Caco-2 (cell line): Measurements from ENCODE around the gene INTS13. TPM values are rescaled to one million over a fixed set of nuclear protein-coding genes. Genes with fewer than 3 reads are reported as not detected.

Experiments
- BruUV-seq: library from RNA; stranded (reverse); fragments of 400-500 nt; replicated peaks from 2 replicates; lab custom pipeline; 2021; lab: Mats Ljungman, UMichigan
- CTCF ChIA-PET: fragments of 300-600 bp; sonication (Branson Sonifier 250); formaldehyde crosslinking; loops from one replicate; lab custom pipeline; 2022; ENCODE audit warnings: antibody characterized with exemption; lab: Charles Lee
- POLR2A ChIA-PET: fragments of 300-600 bp; sonication (Branson Sonifier 250); formaldehyde crosslinking; loops from one replicate; lab custom pipeline; 2022; ENCODE audit warnings: antibody characterized with exemption; lab: Charles Lee
- DNase-seq, 2 experiments: peaks; one replicate each; pipeline versions ENCODE4 v3.0.0 to v3.0.0-alpha.2; 2020 to 2022
- H3K27me3 ChIP-seq: replicated peaks from 2 replicates; pipeline ENCODE4 v1.6.0; 2011; ENCODE audit warnings: low read length; ENCODE audit not compliant: control insufficient read depth, insufficient read depth
- H3K36me3 ChIP-seq: 2 replicates; pipeline ENCODE4 v1.5.1; 2011; ENCODE audit warnings: low read length; ENCODE audit not compliant: control insufficient read depth, insufficient read depth
- H3K4me1 ChIP-seq: fragments of 250-450 bp; sonication (Bioruptor Pico); 2 replicates; pipeline ENCODE4 v1.5.1; 2020; ENCODE audit warnings: mild to moderate bottlenecking
- H3K4me3 ChIP-seq: 2 replicates; pipeline ENCODE4 v1.5.1; 2011; ENCODE audit warnings: low read depth, mild to moderate bottlenecking, control low read depth, low read length
- H3K9me3 ChIP-seq: fragments of 250-450 bp; sonication (Bioruptor Pico); 2 replicates; pipeline ENCODE4 v1.5.1; 2020; ENCODE audit warnings: mild to moderate bottlenecking, moderate library complexity
- H3K27ac Mint-ChIP-seq: one replicate; pipeline ENCODE4 v1.8.0; 2022; ENCODE audit warnings: mixed read lengths; ENCODE audit not compliant: unreplicated experiment
- H3K27me3 Mint-ChIP-seq: one replicate; pipeline ENCODE4 v1.8.0; 2022; ENCODE audit warnings: mixed read lengths; ENCODE audit not compliant: insufficient read depth, unreplicated experiment
- H3K36me3 Mint-ChIP-seq: one replicate; pipeline ENCODE4 v1.8.0; 2022; ENCODE audit warnings: mild to moderate bottlenecking, mixed read lengths; ENCODE audit not compliant: insufficient read depth, unreplicated experiment
- H3K4me1 Mint-ChIP-seq: one replicate; pipeline ENCODE4 v1.8.0; 2022; ENCODE audit warnings: low read depth, mixed read lengths; ENCODE audit not compliant: unreplicated experiment
- H3K4me3 Mint-ChIP-seq: one replicate; pipeline ENCODE4 v1.8.0; 2022; ENCODE audit warnings: mild to moderate bottlenecking, moderate library complexity, mixed read lengths; ENCODE audit not compliant: unreplicated experiment
- H3K9me3 Mint-ChIP-seq: one replicate; pipeline ENCODE4 v1.8.0; 2022; ENCODE audit warnings: mixed read lengths; ENCODE audit not compliant: unreplicated experiment
- CTCF ChIP-seq, 2 experiments: fragments of 200-600 bp in 1 of 2; IDR thresholded peaks; 1 replicate in 1 of 2; 2 replicates in 1 of 2; pipeline versions ENCODE4 v1.5.1 to v1.8.0; 2011 to 2022; ENCODE audit warnings: antibody characterized with exemption in 1 of 2, control low read depth in 1 of 2, inconsistent platforms in 1 of 2, low read depth in 1 of 2, low read length in 1 of 2, mild to moderate bottlenecking in 1 of 2, moderate library complexity in 1 of 2; ENCODE audit not compliant: insufficient read depth in 1 of 2, severe bottlenecking in 1 of 2, unreplicated experiment in 1 of 2
- intact Hi-C: fragments of 100-400 bp; cut with micrococcal nuclease; formaldehyde crosslinking; loops from one replicate; pipeline ENCODE4 v1.10.0; 2022; ENCODE audit not compliant: unreplicated experiment
- total RNA-seq: library from RNA; stranded (reverse); gene quantifications from 2 replicates; pipeline ENCODE4 v1.2.3, GENCODE V29; 2022

INTS13 gene
- total RNA-seq, 1 experiment from 2014 or later = 40.1 TPM

- ChIA-PET POLR2A (no interaction called here), CTCF (interaction anchor here (1.3 to 1.6 kb wide), 2 partner anchors 15 to 36 kb away, joined by 4 read pairs; partner anchors contain the start of gene ITPR2)
- H3K36me3 Mint-ChIP-seq = no peaks in the 10 kb centered on the region
- no peaks in the 10 kb centered on the region for H3K9me3 Mint-ChIP-seq
- peak overlapping the region; percentile 4 for H3K27ac Mint-ChIP-seq
- TF ChIP-seq CTCF (IDR thresholded peaks at IDR 0.05; ENCODE audit: insufficient read depth in 1 of 2, low read depth in 1 of 2, low read length in 1 of 2, severe bottlenecking in 1 of 2, unreplicated experiment in 1 of 2) = no peak
- peaks cover 12% of the 10 kb centered on the region for H3K4me1 Mint-ChIP-seq
- DNase-seq = no peak
- H3K27me3 Mint-ChIP-seq = peaks cover 8% of the 10 kb centered on the region
- Histone ChIP-seq H3K4me3 (no peak overlapping the region), H3K36me3 (no peaks in the 10 kb centered on the region), H3K4me1 (peaks cover 15% of the 10 kb centered on the region), H3K27me3 (no peaks in the 10 kb centered on the region), H3K9me3 (no peaks in the 10 kb centered on the region)
- no TSS peak for BruUV-seq
- intact Hi-C loops = loop anchor here (2.0 kb wide), 1 partner anchor 15 kb away; no protein-coding TSS in a partner anchor
- no peak overlapping the region for H3K4me3 Mint-ChIP-seq
Observed at GRCh38 chr12:26869908-26870459, 67.8 kb downstream of the INTS13 start.

- DNase-seq = no peak
- Histone ChIP-seq H3K36me3 (no peaks in the 10 kb centered on the region), H3K4me1 (peaks cover 15% of the 10 kb centered on the region), H3K4me3 (no peak overlapping the region), H3K27me3 (no peaks in the 10 kb centered on the region), H3K9me3 (no peaks in the 10 kb centered on the region)
- Mint-ChIP-seq H3K27ac (no peak overlapping the region), H3K27me3 (peaks cover 8% of the 10 kb centered on the region), H3K9me3 (no peaks in the 10 kb centered on the region), H3K4me3 (no peak overlapping the region), H3K36me3 (no peaks in the 10 kb centered on the region), H3K4me1 (peaks cover 12% of the 10 kb centered on the region)
- no TSS peak for BruUV-seq
- intact Hi-C loops = no loop called here
- no peak for TF ChIP-seq CTCF (IDR thresholded peaks at IDR 0.05; ENCODE audit: insufficient read depth in 1 of 2, low read depth in 1 of 2, low read length in 1 of 2, severe bottlenecking in 1 of 2, unreplicated experiment in 1 of 2)
- ChIA-PET CTCF (interaction anchor here (0.6 to 1.6 kb wide), 3 partner anchors 16 to 167 kb away, joined by 3 to 4 read pairs (median 4); partner anchors contain the start of gene ITPR2), POLR2A (no interaction called here)
Observed at GRCh38 chr12:26869104-26869494, 68.7 kb downstream of the INTS13 start.

GRCh38 chr12:26868447-26869103 lies 69.2 kb downstream of the INTS13 start:
- no peak for DNase-seq
- Mint-ChIP-seq H3K9me3 (no peaks in the 10 kb centered on the region), H3K4me3 (no peak overlapping the region), H3K36me3 (no peaks in the 10 kb centered on the region), H3K27me3 (peaks cover 8% of the 10 kb centered on the region), H3K27ac (no peak overlapping the region), H3K4me1 (peaks cover 12% of the 10 kb centered on the region)
- Histone ChIP-seq H3K4me1 (peaks cover 15% of the 10 kb centered on the region), H3K27me3 (no peaks in the 10 kb centered on the region), H3K9me3 (no peaks in the 10 kb centered on the region), H3K4me3 (no peak overlapping the region), H3K36me3 (no peaks in the 10 kb centered on the region)
- no TSS peak for BruUV-seq
- ChIA-PET POLR2A (no interaction called here), CTCF (interaction anchor here (0.6 kb wide), 1 partner anchor 167 kb away, joined by 3 read pairs; no protein-coding TSS in a partner anchor)
- no peak for TF ChIP-seq CTCF (IDR thresholded peaks at IDR 0.05; ENCODE audit: insufficient read depth in 1 of 2, low read depth in 1 of 2, low read length in 1 of 2, severe bottlenecking in 1 of 2, unreplicated experiment in 1 of 2)
- intact Hi-C loops = no loop called here
